Measurements from ENCODE around the gene TNFRSF1B.

Gene TNFRSF1B

DNA sequence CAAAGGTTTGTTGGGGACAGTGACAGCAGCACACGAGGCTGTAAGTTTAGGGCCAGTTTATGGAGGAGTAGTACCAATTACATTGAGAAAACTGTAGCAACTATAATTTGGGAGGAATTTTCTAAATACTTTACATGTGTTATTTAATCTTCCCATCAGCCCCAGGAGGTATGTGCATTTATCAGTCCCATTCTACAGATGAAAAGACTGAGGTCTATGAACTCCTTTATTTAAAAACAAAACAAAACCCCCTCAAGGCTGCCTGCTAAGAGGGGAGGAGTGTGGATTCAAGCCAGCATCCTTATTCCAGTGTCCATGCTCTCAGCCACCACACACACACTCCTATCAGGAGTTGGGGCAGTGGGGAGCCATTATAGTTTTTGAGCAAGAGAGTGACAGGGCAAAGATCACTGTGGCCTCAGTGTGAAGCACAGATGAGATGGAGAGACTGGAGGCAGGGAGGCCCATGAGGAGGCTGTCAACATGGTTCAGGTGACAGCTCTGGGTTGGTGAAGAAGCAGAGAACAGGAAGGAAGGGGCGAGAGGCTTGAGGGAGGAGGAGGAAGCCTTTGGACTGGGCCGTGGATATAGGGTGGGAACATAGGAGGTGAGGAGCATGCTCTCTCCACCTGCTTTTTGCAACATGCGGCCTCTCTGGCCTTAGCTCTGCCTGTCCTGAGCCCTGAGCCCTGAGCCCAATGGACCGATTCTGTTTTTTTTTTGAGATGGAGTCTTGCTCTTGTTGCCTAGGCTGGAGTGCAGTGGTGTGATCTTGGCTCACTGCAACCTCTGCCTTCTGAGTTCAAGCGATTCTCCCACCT is 9.7 kb downstream of the TNFRSF1B start:
- no peak for DNase-seq

DNA sequence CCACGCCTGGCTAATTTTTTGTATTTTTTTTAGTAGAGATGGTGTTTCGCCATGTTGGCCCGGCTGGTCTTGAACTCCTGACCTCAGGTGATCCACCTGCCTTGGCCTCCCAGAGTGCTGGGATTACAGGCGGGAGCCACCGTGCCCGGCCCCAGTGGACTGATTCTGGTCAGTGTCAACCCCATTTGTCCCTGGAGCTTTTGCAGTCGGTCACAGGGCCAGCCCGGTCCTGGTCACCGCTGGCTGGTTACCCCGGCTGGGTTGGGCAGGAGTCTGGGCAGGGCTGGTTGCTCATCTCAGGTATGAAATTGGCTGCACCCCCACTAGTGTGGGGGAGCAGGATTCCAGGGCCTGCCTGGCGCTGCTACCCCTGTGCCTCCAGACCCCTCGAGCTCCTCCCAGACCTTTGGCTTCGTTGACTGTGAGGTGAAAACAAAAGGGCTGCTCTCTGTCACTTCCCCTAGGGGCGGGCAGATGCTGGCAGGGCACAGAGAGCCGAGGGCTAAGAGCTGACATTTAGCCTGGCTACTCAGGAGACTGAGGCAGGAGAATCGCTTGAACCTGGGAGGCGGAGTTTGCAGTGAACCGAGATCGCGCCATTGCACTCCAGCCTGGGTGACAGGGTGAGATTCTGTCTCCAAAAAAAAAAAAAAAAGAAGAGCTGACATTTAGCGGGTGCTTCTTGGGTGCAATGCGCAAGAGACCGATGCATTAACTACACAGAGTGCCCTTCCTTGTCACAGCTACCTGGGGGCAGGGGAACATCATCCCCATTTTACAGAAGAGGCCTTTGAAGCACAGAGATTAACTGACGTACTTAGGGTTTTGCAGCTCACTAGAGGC is 10.6 kb downstream of the TNFRSF1B start:
- no peak for DNase-seq

DNA sequence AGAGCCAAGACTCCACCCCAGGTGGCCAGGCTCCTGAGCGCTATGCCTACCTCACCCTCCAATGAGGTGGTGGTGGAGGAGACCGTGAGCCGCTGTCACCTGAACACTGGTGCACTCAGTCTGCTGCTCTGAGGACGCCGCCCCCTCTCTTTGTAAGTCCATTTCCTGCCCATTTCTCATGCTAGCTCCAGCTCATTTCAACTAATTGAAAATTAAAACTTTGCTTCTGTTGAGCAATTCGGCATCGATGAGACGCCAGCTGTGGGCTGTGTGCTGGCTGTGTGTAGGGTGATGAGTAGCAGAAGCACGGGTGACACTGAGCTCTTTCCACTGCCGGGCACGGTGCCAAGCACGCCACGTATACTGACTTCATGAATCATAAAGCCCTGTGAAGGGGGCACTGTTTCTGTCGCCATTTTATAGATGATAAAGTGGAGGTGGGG is 11.2 kb downstream of the TNFRSF1B start:
- DNase-seq, result peak; percentile 66

DNA sequence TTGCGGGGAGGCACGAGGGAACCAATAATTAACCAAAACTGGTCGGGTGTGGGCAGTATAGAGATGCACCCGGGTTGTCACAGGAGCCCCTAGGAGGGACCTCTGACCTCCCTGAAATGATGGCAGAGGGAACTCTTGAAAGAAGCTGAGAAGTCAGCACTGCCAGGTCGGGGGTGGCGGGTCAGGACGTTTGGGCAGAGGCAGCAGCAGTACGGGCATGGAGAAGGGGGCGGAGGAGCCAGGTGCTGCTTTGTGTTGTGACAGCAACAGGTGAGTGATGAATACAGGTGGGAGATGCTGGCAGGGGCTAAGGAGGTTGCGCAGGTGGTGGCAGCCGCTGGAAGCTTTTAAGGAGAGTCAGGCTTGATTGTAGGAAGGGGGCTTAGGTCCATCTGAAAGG is 11.7 kb downstream of the TNFRSF1B start:
- DNase-seq, result peak; percentile 32

DNA sequence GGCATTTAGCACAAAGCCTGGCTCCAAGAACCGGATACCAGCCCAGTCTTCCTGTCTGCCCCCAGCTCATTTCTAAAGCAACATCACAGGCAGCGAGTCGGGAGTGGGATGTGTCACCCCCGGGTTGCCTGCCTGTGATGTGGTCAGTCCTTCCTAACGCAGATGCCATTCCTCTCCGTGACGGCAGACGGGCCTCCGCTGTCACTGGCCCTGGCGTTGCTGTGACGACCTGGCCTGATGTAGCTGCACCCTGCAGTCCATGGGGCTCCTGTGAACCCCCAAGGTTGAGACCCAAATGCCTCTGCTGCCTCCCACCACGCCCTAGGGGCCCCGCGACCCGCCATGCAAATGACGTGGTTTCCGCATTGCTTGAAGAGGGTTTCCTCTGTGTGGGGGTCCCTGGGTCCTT is 12.3 kb downstream of the TNFRSF1B start:
- no peak for DNase-seq

DNA sequence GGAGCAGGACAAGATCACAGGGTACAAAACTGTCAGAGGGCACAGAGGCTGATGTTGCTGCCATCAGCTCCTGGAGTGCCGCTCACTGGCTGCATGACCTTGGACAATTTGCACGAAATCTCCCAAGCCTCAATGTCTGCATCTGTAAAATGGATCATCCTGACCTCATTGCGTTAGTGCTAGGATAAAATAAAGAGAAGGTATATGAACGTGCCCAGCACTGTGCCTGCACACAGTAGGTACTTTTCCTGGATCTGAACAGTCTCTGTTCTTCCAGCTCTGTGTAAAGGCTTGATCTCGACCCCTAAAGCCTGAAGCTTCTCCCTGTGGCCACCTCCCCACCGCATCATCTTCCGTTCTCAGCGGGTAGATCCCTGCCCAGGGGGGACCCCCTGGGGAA is 12.9 kb downstream of the TNFRSF1B start:
- no peak for DNase-seq

DNA sequence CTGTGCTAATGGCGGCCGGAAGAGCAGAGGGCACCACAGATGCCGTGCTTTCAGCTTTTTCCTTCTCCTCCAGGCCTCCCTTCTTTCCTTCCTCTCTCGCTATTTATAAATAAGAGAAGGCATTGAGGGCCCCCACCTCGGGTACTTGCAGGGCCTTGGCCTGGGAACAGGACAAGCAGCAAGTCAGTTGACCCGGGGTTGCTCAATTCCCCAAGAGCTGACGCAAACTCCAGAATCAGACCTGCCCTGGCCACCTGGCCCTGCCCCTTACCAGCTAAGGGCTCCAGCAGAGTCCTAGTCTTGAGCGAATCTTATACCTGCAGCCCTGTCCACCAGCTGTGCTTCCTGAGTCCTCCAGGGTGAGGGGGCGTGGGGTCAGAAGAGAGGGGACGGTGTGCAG is 13.5 kb downstream of the TNFRSF1B start:
- no peak for DNase-seq

DNA sequence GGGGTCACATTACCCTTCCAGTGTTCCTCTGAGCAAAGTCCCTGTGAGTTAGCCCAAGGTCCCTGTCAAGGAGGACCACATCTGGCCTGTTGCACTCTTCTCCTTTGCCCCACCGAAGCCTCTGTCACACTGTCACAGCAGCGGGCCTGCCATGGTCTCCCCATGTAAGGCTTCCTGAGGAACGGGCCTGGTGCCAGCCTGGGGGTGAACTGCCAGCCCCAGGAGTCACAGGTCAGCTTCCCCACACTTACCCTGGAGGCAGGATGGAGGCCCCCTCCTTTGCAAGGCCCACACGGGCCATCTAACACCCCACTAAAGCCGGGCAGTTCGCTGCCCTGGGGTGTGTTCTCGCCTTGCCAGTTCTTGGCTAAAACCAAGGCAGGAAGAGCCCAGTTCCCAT is 14.1 kb downstream of the TNFRSF1B start:
- DNase-seq, result no peak

DNA sequence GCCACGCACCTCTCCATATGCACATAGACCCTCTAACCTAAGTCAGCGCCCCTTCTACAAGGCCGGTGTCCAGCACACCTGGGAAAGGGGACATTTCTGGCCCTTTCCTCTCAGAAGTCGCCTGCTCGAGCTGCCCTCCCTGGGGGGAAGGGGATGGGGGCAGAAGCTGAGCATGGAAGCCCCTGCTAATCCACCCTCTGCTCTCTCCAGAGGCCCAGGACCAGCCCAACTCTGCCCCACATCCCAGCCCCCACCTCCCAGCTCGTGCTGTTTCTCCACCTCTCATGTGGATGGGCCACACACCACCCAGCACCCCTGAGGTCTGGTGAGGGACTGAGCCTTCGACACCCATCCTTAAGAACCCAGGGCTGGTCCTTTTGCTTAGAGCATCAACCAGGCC is 14.8 kb downstream of the TNFRSF1B start:
- DNase-seq, result no peak

DNA sequence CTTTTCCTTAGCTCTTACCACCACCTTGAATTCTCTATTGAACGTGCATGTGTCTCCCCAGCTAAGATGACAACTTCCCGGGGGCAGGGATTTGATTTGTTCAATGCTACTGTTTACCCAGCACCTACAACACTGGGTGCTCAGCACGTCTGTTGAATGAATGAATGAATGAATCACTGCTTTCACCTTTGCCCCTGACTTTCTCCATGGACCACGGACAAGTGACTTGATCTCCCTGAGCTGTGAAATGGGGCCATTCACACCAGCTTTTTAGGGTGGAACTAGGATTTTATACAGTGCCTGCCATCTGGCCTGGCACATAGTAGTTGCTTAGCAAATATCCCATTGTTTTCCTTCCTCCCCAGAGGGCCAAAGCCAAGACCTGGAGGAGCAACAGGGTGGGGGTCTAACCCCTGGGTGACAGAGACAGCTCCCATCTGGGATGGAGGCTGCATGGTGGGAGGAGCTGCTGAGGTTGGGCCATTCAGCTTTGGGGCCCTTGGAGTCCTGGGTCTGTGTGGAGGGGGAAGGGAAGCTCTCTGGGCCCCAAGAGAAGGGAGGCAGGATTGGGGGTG is 15.7 kb downstream of the TNFRSF1B start:
- no peak for DNase-seq

DNA sequence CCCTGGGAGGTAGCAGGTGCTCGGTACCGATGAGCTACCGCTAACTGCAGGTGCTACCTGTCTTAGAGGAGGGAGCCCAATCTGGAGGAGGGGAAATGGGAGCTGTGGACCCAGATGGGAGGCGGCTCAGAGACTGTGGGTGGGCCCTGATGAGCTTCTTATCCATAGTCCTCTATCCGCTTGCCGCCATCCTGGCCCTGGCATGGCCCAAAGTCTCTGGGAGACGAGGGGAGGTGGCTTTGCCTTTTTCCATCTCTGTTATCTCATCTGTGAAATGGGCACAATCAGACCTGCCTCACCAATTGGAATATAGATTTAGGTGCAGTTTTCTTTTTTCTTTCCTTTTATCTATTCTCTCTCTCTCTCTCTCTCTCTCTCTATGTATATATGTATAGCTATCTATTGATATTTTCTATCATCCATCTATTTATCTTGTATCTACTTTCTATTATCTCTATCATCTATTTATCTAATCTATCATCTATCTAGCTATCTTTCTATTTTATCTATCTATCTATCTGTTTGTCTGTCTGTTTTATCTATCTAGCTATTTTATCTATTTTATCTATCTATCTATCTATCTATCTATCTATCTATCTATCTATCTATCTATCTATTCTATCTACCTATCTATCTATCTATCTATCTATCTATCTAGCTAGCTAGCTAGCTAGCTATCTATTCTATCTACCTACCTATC is 16.5 kb downstream of the TNFRSF1B start:
- no peak for DNase-seq

DNA sequence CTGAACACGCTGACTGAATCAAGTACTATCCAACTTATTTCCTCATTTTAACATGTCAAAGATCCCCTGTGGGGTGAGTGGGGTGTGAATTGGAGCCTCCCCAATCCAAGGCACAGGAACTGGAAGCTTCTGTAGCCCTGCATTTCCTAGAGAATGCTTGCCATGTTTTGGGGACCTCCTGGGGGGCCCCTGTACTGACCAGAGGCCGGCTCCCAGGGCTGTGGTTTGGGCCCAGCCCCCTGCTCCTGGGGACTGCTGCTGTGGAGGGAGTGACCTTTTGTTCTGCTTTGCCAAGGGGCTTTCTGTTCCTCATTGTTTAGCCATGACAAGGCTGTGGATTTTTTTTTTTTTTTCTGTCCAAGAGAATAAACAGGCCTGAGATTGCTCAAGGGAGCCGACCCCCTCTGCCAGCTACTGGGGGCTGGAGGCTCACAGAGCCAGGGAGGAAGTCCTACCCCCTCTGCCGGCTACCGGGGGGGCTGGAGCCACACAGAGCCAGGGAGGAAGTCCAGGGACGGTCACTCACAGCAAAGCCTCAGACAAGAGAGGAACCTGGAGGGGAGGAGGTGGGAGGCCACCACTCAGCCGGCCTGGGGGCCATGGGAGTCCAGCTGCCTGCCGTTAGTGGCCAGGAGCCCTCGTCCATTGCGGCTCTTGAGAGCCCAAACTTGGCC is 17.4 kb downstream of the TNFRSF1B start:
- DNase-seq, result no peak

DNA sequence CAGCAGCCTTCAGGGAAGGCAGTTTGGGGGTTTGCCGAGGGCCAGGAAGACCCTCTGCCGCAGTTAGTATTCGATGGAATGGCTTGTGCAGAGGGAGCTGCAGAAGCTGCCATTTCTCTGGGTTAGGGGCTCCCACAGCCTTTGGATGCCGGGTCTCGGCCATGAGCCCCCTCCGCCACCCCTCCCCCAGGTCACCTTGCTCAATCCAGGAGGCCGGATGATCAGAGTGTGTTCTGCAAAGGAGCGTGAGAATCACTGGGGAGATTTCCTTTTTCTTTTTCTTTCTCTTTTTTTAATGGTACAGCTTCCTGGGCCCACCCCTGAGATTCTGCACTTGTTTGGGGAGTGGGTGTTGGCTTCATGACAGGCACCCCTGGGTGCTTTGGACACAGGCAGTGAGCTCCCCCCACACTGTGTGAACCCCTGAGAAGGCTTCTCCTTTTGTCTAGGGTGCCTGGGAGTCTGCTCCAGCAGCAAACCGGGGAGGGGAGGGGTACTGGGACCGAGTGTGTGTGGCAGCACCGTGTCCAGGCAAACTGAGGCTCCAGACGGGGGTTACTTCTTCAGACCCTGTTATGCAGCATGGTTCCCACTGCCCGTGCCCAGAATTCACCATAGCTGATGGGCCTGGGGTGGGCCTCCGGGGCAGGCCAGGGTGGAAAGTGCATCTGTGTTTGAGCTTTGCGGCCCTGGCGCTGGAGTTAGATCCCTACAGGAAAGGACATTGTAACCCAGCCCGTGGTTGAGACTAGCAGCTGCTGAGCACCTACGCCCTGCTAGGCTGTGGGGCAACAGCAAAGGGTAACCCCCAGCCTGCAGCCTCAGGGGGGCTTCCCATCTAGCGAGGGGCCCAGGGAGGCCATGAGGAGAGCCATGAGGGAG is 18.5 kb downstream of the TNFRSF1B start:
- no peak for DNase-seq

DNA sequence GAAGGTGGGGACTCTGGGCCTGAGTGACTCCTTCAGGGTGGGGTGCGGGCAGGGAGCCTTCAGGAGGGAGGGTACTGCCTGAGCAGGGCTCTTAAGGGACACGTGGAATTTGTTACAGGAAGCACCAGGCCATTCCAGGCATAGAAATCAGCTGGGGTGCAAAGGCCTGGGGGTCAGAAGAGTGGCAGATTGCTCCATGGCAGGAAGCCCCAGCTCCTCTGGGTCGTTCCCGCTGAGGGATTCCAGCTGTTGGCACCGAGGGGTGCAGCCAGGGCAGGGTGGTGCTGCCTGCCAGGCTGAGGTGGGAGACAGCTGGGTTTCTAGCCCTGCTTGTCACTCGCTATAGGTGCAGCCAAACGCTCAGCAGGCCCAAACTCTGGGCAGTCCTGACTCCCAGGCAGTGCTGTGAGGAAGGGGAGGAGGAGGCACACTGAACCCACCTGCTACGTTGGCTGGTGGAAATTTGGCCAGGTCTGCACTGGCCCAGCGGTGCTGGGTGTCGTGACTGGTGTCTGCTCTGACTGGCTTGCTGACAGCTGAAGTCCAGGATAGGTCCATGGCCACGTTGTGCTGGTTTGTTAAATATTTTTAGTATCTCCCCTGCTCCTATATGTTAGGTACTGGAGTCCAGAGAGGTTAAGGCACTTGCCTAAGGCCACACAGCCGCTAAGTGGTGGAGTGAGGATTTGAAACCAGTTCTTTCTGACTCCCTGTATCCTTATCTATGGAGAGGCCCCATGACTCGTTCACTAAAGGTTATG is 19.3 kb downstream of the TNFRSF1B start:
- no peak for DNase-seq

DNA sequence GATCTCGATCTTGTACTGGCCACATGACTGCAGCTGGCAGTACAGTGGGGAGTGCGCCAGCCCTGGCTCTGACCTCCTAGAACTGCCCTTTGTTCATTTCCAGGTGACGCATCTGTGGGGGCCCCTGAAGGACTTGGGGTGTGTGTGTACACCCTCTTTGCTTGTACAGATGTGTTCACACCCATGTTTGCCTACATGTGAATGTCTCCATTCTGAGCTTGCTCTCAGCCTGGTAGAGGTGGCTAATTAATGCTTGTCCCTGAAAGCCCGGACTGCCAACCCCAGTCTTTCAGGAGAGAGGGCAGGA is 19.8 kb downstream of the TNFRSF1B start:
- no peak for DNase-seq

DNA sequence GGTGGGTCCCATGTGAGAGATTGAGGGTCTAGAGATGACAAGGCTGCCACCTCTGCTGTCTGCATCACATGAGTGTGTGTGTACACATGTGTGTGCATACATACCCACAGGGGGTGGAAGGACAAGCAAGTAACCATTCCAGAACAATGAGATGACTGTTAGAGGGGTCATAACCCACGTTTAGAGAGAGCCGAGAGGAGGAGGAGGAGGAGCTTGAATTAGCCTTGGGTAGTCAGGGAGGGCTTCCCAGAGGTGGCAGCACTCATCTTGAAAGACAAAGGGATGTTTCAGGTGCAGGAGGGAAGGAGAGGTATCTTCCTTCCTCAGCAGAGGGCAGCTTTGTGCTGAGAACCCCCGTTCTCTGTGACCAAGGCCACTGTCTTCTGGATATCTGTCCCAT is 21.3 kb downstream of the TNFRSF1B start:
- no peak for DNase-seq

DNA sequence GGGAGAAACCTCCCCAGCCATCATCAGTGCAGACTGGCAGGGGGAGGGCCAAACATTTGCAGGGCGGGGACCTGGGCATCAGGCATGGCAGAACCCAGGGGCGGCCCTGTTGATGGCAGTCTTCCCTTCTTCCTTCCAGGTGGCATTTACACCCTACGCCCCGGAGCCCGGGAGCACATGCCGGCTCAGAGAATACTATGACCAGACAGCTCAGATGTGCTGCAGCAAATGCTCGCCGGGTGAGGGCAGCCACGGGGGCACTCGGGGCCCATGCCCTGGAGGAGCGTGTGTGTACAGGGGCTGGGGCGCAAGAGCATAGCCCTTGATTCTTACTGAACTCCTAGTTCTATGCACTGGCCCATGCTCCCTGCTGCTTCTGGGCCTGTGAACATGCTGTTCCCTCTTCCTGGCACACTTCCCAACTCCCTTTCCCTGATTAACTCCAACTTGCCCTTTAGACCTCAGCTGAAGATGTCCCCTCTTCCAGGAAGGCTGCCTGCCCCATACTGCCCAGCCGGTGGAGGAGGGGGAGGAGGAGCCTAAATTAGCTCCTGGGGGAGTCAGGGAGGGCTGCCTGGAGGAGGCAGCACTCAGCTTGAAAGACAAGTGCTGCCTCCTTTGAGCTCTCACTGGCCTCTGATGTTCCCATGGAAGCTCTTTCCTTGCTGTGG is 22.0 kb downstream of the TNFRSF1B start:
- DNase-seq, result no peak

DNA sequence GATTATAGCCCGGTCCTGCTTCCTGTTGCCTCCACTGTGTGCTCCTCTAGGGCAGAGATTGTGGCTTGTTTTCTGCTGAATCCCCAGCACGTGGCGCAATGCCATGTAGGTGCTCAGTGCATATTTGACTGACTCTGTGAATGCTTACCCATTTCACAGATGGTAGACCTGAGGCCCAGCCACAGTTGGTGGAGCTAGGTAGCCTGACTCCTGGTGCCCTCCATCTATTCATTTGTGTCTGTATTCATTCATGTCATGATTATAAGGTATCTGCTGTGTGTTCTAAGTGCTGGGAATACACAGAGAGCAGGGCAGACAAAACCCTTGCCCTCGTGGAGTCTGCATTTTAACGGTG is 22.5 kb downstream of the TNFRSF1B start:
- no peak for DNase-seq

DNA sequence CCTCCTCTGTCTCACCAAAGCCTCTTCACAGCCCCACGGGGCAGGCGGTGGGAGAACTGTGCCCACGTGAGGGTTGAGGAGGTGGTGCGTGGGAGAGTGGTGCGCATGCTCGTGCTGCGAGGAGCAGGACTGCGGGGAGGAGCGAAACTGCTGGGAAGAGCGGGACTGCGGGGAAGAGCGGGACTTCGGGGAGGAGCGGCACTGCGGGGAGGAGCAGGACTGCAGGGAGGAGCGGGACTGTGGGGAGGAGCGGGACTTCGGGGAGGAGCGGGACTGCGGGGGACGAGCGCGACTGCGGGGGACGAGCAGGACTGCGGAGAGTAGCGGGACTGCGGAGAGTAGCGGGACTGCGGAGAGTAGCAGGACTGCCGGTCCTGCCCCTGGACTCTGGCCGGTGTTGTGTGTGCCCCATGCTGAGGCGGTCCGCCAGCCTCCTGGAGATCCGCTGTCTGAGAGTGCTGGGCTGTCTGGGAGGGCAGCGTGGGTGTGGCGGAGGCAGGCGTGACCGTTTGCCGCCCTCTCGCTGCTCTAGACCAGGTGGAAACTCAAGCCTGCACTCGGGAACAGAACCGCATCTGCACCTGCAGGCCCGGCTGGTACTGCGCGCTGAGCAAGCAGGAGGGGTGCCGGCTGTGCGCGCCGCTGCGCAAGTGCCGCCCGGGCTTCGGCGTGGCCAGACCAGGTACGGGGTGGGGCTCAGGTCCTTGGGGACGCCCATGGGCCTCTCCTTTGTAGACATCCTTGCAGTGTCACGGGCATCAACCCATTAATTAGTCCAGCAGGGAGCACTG is 24.6 kb downstream of the TNFRSF1B start:
- DNase-seq, result no peak
